ENCODE measurements around the gene MPC1. TPM values are rescaled to one million over a fixed set of nuclear protein-coding genes. Genes with fewer than 3 reads are reported as not detected.

MPC1 gene
- total RNA-seq, 1 donor: 22.0 TPM

DNA sequence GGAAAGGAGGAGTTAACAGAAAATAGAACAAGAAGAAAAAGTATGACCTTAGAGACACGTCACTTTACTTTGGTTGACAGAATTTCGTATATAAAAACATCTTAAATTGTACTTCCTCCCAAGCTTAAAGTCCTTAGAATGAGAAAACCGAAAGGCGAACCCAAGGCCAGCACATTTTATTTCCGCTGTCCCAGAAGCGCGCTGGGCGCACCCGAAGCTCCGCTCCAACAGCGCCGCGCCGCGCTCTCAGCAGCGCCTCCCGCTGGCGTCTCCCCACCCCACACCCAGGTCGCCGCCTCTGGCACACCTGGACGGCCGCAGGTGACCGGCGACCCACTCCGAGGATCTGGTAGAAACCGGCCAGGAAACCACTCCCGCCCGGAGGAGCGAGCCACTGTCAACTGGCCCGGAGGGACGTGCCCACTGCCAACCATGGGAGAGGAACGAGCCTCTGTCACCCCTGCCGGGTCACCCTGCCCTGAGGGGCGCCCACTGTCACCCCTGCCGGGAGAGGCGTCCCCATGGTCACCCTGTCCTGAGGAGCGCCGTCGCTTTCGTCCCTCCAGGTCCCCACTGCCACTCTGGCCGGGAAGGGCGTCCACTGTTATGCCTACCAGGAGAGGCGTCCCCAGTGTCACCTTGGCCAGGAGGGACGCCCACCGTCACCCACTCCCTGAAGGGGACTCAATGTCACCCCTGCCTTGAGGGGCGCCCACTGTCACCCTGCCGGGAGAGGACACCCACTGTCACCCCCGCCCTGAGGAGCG is 824 bp downstream of the MPC1 start:
- TF ChIP-seq, protein P1, sequence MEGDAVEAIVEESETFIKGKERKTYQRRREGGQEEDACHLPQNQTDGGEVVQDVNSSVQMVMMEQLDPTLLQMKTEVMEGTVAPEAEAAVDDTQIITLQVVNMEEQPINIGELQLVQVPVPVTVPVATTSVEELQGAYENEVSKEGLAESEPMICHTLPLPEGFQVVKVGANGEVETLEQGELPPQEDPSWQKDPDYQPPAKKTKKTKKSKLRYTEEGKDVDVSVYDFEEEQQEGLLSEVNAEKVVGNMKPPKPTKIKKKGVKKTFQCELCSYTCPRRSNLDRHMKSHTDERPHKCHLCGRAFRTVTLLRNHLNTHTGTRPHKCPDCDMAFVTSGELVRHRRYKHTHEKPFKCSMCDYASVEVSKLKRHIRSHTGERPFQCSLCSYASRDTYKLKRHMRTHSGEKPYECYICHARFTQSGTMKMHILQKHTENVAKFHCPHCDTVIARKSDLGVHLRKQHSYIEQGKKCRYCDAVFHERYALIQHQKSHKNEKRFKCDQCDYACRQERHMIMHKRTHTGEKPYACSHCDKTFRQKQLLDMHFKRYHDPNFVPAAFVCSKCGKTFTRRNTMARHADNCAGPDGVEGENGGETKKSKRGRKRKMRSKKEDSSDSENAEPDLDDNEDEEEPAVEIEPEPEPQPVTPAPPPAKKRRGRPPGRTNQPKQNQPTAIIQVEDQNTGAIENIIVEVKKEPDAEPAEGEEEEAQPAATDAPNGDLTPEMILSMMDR (IDR thresholded peaks at IDR 0.05; ENCODE audit: insufficient read depth, low read depth, low read length): peak; percentile 60
- peak overlapping the region; percentile 80 for H3K4me3 ChIP-seq (ENCODE audit: low read depth, low read length)
- peak; percentile 56 for DNase-seq (ENCODE audit: low read depth)

DNA sequence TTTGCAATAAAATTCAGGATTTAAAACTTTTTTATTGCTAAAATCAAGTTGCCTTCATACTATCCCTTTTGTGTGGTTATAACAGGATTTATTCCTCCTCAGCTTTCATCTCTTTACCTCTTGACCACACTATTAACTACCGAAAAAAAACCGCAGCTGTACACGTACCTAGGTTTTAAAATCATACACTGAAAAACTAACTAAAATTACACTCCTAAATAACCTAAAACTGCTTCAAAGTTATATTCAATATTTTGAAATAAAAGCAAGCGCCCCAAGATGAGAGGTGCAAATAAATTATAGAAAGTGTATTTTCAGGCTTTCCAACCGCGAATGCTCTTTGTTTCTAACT is 1.4 kb downstream of the MPC1 start:
- TF ChIP-seq, protein P1 (IDR thresholded peaks at IDR 0.05; ENCODE audit: insufficient read depth, low read depth, low read length): no peak
- DNase-seq (ENCODE audit: low read depth): no peak
- H3K4me3 ChIP-seq (ENCODE audit: low read depth, low read length): peak overlapping the region; percentile 80

DNA sequence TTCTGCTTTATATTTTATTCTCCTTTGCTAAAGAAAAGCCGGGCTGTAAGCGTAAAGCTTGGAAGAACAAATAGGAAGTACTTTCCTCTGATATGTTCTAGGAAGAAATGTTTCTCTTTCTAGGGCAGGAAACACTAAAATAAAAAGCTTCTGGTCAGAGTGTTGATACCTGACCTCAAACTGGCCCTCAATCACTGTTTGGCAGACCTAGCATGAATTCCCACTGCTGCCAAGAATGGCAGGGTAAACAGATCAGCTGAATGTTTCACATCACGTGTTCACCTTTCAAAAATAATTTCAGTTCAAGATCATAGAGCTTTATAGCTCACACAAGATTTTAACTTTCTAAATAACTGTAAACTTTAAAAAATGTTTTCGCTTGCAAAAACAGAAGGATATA is 2.9 kb downstream of the MPC1 start:
- H3K4me3 ChIP-seq (ENCODE audit: low read depth, low read length): no peak overlapping the region
- no peak for DNase-seq (ENCODE audit: low read depth)
- TF ChIP-seq, protein P1 (IDR thresholded peaks at IDR 0.05; ENCODE audit: insufficient read depth, low read depth, low read length): no peak

DNA sequence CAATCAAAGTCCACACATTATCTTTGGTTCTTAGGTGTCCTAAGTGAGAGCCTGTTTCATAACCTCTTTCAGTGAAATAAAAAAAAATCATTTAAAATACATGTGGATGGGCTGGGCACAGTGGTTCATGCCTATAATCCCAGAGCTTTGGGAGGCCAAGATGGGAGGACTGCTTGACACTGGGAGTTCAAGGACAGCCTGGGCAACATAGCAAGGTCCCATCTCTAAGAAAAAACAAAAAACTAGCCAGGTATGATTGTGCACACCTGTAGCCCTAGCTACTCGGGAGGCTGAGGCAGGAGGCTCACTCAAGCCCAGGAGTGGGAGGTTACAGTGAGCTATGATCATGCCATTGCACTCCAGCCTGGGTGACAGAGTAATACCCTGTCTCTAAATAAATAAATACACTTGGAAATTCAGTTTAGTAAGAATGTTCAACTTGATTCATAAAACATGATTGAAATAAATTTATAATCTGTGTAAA is 3.6 kb downstream of the MPC1 start:
- TF ChIP-seq, protein P1 (IDR thresholded peaks at IDR 0.05; ENCODE audit: insufficient read depth, low read depth, low read length): no peak
- no peak overlapping the region for H3K4me3 ChIP-seq (ENCODE audit: low read depth, low read length)
- DNase-seq (ENCODE audit: low read depth): no peak

DNA sequence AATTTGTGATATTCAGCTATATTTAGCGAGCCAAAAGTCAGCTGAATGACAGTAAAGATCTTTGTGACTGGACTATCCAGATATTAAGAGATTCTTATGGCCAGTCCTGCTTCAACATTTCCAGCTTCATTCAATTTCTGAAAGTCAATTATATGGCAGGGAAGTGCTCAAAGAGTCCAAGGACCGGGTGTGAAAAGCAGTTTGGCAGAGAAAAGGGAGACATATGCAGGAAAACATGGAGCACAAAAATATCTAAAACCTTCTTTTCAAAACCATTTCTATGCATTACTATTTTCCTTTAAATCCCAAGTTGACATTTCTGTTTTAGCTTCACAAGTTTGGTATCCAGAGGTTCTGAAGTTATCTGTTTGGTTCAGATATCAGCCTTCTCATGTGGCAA is 5.0 kb downstream of the MPC1 start:
- TF ChIP-seq, protein P1 (IDR thresholded peaks at IDR 0.05; ENCODE audit: insufficient read depth, low read depth, low read length): no peak
- H3K4me3 ChIP-seq (ENCODE audit: low read depth, low read length): no peak overlapping the region
- DNase-seq (ENCODE audit: low read depth): no peak

DNA sequence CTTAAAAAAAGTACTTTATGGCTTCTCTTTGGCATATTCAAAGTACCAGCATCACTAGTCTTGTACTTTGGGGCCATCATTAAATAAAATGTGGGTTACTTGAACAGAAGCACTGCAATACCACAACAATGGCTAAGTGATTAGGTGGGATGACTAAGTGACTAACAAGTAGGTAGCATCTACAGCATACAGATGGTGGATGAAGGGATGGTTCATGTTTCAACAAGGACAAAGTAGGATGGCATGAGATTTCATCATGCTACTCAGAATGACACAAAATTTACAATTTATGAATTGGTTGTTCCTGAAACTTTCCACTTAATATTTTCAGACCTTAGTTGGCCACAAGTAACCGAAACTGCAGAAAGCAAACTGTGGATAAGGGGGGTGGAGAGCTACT is 7.7 kb downstream of the MPC1 start:
- H3K4me3 ChIP-seq (ENCODE audit: low read depth, low read length): no peak overlapping the region
- TF ChIP-seq, protein P1 (IDR thresholded peaks at IDR 0.05; ENCODE audit: insufficient read depth, low read depth, low read length): no peak
- DNase-seq (ENCODE audit: low read depth): no peak

DNA sequence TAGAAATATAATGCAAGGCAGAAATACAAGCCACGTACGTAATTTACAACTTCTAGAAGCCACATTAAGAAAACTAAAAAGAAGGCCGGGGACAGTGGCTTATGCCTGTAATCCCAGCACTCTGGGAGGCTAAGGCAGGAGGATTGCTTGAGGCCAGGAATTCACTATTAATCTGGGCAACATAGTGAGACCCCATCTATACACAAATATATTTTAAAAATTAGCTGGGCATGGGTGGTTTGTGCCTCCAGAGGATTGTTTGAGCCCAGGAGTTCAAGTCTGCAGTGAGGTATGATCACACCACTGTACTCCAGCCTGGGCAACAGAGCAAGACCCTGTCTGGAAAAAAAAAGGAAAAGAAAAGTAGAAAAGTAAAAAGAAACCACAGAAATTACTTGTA is 12.3 kb downstream of the MPC1 start:
- TF ChIP-seq, protein P1 (IDR thresholded peaks at IDR 0.05; ENCODE audit: insufficient read depth, low read depth, low read length): no peak
- DNase-seq (ENCODE audit: low read depth): no peak
- no peak overlapping the region for H3K4me3 ChIP-seq (ENCODE audit: low read depth, low read length)

Data from fibroblast of villous mesenchyme (primary cell).